Bronchus fibroblast of lung (primary cell): Measurements from ENCODE around the gene CYTH2. TPM values are rescaled to one million over a fixed set of nuclear protein-coding genes. Genes with fewer than 3 reads are reported as not detected.

Experiments used
- total RNA-seq: library from RNA; depleted of rRNA; stranded (reverse); fragments of >200 nt; gene quantifications from 2 replicates; pipeline ENCODE4 v1.2.3, GENCODE V29; 2015

CYTH2 gene, protein sequence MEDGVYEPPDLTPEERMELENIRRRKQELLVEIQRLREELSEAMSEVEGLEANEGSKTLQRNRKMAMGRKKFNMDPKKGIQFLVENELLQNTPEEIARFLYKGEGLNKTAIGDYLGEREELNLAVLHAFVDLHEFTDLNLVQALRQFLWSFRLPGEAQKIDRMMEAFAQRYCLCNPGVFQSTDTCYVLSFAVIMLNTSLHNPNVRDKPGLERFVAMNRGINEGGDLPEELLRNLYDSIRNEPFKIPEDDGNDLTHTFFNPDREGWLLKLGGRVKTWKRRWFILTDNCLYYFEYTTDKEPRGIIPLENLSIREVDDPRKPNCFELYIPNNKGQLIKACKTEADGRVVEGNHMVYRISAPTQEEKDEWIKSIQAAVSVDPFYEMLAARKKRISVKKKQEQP
- total RNA-seq: 40.6 and 47.9 TPM in 2 replicates

DNA sequence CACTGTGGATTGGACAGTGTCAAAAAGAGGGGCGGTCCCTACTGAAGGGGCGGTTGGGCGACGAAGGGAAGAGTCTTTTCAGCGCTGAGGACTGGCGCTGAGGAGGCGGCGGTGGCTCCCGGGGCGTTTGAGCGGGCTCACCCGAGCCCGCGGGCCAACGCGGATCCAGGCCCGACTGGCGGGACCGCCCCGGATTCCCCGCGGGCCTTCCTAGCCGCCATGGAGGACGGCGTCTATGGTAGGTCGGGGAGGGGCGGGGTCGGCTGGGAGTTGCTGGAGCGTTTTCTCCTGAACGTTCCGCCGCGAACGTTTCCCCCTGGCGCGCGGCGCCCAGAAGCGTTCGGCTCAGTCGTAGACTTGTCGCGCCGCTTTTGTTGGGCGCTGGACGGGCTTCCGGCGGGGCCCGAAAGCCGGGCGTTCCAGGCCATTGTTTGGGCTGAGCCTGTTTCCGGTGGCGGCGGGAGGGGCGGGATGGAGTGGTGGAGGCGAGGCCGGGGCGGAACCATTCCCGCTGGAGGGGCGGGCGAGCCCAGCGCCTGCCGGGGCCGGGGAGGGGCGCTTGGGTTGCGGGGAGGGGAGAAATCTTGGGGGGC, at the start of gene CYTH2:
CYTH2 (plus strand) TSS at position 81 of the 593 bp plus-strand sequence; CDS start at position 220, 139 bp downstream.

DNA sequence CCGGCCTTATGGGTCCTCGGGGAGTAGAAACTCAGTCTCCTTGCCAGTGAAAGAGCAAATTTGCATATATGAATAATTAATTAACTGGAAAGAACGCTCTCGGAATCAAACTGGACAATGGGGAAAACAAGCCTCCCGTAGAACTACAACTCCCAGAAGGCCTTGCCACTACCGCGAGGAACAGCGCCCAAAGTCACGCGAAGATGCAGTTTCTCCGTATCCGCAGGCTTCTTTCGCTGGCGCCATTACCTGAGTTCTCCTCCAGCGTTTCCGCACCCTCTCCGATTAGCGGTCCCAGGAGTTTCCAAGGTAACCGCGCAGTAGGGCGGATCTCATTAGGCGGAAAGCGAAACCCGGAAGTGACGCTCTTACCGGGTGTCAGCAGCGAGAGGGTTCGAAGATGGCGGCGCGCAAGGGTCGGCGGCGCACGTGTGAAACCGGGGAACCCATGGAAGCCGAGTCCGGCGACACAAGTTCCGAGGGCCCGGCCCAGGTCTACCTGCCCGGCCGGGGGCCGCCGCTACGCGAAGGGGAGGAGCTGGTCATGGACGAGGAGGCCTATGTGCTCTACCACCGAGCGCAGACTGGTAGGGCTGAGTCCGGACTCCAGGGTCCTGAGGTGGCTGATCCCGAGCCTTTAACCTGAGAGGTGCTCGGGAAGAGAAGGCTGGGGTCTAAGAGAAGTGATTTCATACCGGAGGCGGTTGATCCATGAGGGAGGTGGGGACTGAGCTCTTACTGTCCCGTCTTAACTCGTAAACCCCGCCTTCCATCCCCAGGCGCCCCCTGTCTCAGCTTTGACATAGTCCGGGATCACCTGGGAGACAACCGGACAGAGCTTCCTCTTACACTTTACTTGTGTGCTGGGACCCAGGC, 23.3 kb upstream of the CYTH2 start, which contains the start of gene GRWD1:
GRWD1 (plus strand) TSS at position 378 of the 876 bp plus-strand sequence; CDS start at position 401, 23 bp downstream.

DNA sequence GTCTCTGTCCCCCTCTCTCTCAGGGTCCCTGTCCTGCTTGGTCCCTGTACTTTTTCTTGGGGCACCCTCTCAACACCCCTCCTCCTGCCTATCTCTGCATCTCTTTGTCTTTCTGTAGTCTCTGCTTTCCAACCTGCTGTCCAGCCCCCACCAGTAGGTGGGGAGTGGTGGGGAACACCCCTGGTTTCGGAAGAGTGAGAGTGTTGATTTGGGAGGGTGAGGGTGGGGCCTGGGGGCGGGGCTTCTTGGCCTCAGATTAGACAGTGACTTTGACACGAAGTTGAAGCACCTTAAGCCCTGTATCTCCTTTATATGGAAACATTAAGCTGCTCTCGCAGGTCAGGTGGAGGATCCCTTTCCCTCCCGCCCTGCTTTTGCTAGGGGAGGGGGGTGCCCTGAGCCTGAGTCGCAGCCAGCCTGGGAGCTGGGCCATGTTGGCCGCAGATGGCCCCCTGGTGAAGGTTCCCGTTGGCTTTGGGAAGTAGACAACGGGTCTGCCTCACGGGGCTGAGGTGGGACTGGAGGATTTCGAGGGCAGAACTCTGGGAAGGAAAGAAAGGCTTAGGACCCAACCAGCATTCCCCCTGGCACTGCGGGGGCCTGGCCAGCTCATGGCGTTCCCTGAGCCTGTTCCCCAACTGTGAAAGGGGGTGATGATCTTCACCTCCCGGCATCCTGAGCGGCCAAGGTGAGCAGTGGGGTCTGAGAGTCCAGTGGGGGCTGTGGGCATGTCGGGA, 13.8 kb upstream of the CYTH2 start, which contains the start of gene KCNJ14:
KCNJ14 (plus strand) TSS at position 404 of the 737 bp plus-strand sequence. CDS start 6,151 bp downstream, outside the sequence.

DNA sequence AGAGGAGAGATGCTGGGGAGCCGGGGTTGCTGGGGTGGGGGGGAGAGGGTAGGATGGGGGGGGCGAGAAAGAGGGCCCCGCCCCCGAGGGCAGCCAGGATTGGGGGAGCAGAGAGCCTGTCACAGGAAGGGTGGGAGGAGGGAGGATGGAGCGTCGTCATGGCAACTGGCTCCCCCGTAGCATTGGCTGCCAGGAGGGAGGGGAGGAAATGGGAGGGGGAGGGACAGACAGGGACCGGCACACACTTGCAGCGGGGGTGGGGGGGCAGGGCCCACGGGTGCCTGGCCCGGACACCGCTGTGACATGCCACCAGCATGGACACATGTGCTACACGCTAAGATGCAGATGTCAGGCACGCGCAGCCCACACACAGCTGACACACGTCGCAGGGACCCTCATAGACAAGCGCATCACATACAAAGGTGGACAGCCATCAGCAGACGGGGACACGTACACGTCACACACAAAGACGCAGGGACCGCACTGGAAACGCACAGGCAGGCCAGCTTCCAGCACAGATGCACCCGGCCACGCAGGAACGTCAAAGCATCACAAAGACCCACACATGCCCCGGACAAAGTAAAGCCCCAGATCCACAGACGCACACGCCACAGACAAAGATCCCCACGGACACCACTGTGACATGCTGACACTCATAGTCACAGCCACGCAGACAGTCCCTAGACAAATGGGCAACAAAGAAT, 42.8 kb downstream of the CYTH2 start, which contains the start of gene LMTK3:
LMTK3 (minus strand) TSS at position 36 of the 704 bp plus-strand sequence. CDS start 259 bp downstream, outside the sequence.

Other genes starting within 250 kb of the CYTH2 start
- 15.1 and 16.2 TPM in 2 replicates for gene CARD8, start 213.5 kb upstream of the CYTH2 start, total RNA-seq
- gene ZNF114, start 199.3 kb upstream of the CYTH2 start, total RNA-seq: 0.89 and 1.0 TPM in 2 replicates
- 223 and 252 TPM in 2 replicates for gene EMP3, start 143.8 kb upstream of the CYTH2 start, total RNA-seq
- 6.1 and 9.1 TPM in 2 replicates for gene TMEM143, start 105.4 kb upstream of the CYTH2 start, total RNA-seq
- not detected in 2 replicates for gene SYNGR4, start 105.0 kb upstream of the CYTH2 start, total RNA-seq
- 128 and 129 TPM in 2 replicates for gene KDELR1, start 77.8 kb upstream of the CYTH2 start, total RNA-seq
- gene GRIN2D, start 75.7 kb upstream of the CYTH2 start, total RNA-seq: 0.15 and 0.34 TPM in 2 replicates
- gene GRWD1, start 23.4 kb upstream of the CYTH2 start, total RNA-seq: 31.4 and 34.0 TPM in 2 replicates
- gene KCNJ14, start 13.8 kb upstream of the CYTH2 start, total RNA-seq: 0.15 and 0.50 TPM in 2 replicates
- gene LMTK3, start 42.5 kb downstream of the CYTH2 start, total RNA-seq: under 0.01 and 0.17 TPM in 2 replicates
- gene SULT2B1, start 82.8 kb downstream of the CYTH2 start, total RNA-seq: 0.15 TPM in 1 of 2 replicates, not detected in the other
- gene SPACA4, start 137.4 kb downstream of the CYTH2 start, total RNA-seq: not detected in 2 replicates
- 0.45 and 0.50 TPM in 2 replicates for gene FAM83E, start 145.7 kb downstream of the CYTH2 start, total RNA-seq
- gene RPL18, start 149.8 kb downstream of the CYTH2 start, total RNA-seq: 3,186 and 3,485 TPM in 2 replicates
- gene SPHK2, start 150.1 kb downstream of the CYTH2 start, total RNA-seq: 12.2 and 12.9 TPM in 2 replicates
- 4.2 and 4.5 TPM in 2 replicates for gene DBP, start 168.0 kb downstream of the CYTH2 start, total RNA-seq
- gene CA11, start 176.8 kb downstream of the CYTH2 start, total RNA-seq: 0.74 and 0.84 TPM in 2 replicates
- 0.34 TPM in 1 of 2 replicates, not detected in the other for gene NTN5, start 203.6 kb downstream of the CYTH2 start, total RNA-seq
- not detected in 2 replicates for gene FUT2, start 226.6 kb downstream of the CYTH2 start, total RNA-seq